GM18520 (cell line): ENCODE data around the gene MEIS2.

Experiments
- ATAC-seq: cut with Tn5 transposase; IDR thresholded peaks from one replicate; pipeline ENCODE4 v1.9.1; 2021; ENCODE audit not compliant: unreplicated experiment

Gene MEIS2

GRCh38 chr15:37041042-37041441 is 59.3 kb downstream of the MEIS2 start:
- no peak for ATAC-seq

- ATAC-seq = no peak
These were observed 60.1 kb downstream of the MEIS2 start for GRCh38 chr15:37040072-37040742.

GRCh38 chr15:37038716-37039106 is 61.6 kb downstream of the MEIS2 start:
- ATAC-seq = no peak

DNA sequence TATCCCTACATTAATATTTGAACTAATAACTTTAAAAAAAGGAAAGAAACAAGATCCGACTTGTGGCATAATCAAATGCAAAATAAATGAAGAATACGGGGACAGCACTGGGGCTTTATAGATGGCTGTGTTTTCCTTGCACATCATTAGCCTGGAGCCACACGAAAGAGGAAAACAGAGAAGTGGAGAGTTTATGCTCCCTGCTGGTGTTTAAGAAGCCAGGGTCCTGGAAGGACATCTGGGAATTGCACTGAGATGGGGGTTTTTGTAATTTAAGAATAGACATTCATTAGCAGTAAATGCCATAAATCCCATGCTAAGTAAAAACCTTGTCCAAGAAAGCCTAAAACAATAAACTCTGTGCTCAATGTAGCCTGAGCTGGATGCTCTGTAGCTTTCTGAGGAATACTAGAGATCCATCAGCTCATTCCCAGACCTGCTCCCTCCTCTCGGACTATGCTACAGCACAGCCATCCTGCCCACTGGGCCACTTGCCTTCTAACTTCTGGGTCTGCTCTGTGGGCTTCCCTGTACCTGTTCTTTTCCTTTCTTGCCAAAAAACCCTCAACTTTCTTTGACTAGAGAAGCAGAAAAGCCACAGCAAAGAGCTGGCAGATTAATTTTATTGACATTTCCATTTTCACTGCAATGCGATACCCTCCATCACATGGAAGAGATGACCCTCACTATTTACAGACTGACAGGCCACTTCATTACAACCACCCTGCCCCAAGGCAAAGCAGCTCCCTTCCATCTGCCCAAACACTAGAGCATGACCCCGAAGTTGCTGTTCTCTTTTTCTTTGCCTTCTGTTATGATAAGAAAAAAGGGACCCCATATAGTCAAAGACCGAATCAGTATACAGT is 62.3 kb downstream of the MEIS2 start:
- ATAC-seq = no peak

- no peak for ATAC-seq
These were observed 63.2 kb downstream of the MEIS2 start for GRCh38 chr15:37037071-37037655.

DNA sequence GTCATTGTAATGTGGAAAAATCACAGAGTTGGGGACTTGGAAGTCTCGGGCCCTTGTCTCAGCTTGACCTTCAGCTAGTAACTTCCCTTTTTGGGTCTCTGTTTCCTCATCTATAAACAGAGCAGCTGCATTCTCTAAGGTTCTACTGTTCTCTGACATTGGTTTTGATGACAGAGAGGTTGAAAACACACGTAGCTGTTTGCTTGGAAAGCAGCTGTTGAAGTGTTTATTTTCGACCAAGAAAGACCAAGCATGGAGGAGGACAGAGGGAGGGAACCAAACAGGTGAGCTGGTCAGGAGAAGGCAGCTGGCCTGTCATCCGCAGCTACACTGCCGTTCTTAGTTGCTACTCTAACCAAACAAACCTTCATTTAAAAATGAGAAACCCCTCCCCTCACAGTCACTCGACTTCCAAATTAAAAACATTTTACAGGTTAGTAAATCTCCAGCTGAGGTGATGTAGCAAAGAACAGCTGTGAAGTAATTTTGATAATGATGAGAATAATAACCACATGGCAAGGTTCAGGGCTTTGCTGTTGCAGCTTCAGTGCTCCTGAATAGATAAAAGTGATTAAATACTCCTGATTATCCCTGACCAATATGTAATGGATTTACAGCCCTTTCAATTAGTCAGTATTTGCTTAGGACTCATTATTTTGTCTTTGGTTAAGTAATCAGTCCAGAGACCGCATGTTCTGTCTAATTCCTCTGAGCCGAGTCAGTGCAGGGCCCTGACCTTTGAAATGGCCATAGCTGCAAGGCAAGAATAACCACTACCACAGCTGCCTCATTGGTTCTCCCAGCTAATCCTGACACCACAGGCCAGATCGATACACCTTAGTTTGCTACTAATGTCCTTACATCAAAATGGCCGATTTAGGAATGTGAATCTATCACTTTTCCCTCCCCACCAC is 65.3 kb downstream of the MEIS2 start:
- ATAC-seq = no peak

- ATAC-seq = no peak
These were observed 66.0 kb downstream of the MEIS2 start for GRCh38 chr15:37034392-37034791.

DNA sequence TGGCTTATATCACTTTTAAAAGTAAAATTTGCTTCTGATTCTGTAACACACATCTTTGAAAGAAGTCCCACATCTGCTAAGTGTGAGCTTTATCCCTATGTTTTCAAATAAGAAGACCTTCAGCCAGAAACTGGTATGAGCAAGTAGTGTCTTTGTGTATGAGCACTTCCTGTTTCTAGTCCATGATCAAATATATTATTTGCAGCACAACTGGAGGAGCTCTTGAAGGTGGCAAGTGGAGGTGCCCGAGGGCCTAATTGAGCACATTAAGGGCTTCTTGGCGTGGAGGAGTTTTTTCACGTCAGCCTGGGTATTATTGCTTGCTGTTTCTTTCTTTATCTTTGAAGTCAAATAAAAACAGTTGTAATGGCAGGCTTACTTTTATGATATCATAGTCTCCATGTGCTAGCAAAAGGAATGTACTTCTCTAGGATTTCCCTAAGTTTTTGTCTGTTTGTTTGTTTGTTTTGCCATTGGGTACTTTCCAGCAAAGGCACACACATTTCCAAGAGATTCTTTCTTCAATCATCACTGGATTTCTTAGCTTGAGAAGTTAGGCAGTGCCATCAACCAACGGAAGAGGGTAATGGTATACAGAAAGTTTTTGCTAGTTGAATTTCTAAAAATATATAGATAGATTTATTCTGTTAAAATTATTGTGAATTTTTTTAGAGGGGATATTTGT is 68.1 kb downstream of the MEIS2 start:
- no peak for ATAC-seq

- no peak for ATAC-seq
These were observed 69.2 kb downstream of the MEIS2 start for GRCh38 chr15:37031198-37031597.

GRCh38 chr15:37028625-37029296 is 71.6 kb downstream of the MEIS2 start:
- no peak for ATAC-seq

GRCh38 chr15:37020852-37021251 is 79.5 kb downstream of the MEIS2 start:
- ATAC-seq = no peak

GRCh38 chr15:37019479-37020433 is 80.6 kb downstream of the MEIS2 start:
- peak; percentile 42 for ATAC-seq

- no peak for ATAC-seq
These were observed 83.2 kb downstream of the MEIS2 start for GRCh38 chr15:37017031-37017625.

DNA sequence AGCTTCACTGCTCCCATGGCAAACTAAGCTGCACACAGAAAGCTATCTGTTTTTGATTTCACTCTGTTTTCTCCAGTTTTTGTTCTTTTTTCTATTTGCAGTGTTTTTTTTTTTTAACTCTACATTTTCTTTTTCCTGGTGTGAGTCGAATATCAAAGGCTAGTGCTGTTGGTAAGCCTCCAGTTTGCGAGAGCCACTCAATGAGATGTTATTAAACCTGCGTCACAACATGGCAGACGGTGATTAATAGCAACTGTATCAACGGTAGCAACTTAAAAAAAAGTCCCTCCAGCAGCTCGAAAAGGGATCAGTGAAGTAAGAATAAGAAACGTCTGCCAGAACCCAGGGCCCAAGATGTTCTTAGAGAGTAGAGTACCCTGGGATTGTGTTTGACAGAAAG is 84.1 kb downstream of the MEIS2 start:
- no peak for ATAC-seq

DNA sequence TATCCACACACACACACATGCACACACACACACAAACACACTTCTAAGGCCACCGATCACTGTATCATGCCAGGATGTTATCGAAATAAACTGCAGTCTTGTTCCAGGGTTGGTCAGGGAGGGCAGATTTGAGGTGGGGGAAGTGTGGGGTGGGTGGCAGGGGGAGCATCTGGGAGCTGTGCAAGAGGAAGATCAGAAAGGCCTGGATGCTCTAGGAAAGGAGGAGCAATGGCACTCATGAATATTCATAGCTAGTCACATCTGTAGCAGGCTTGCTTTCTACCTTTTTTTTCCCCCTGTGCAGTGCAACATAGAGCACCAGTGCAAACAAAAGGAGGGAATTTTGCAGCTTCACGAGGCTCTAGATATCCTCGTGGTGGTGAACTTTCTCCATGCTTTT is 84.9 kb downstream of the MEIS2 start:
- no peak for ATAC-seq

GRCh38 chr15:37015035-37015434 is 85.3 kb downstream of the MEIS2 start:
- ATAC-seq = peak; percentile 61

- ATAC-seq = no peak
These were observed 85.8 kb downstream of the MEIS2 start for GRCh38 chr15:37014566-37014965.

DNA sequence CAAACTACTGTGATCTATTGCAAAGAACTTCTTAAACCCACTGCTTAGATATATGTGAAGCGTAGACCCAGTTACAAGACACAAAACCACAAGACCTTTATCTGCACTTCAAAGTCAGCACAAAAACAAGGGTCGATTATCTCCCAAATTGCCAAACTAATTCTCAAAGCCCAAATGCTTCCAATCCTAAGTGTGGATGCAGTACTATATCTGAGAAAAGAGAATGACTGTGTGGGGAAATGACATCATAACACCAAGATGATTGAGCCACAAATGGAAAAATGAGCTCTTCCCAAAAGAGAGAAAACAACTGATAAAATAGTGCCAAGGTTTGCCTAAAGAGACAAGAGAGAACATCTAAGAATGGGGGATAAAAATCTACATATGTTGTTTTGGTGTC is 86.2 kb downstream of the MEIS2 start:
- ATAC-seq = no peak
